GM19025 (cell line): Measurements from ENCODE around the gene PIGO.
A peak's percentile ranks its signal among the peaks of the same experiment; 100 is the strongest.

ENCODE experiments used
- ATAC-seq: cut with Tn5 transposase; IDR thresholded peaks from one replicate; pipeline ENCODE4 v1.9.1; 2021; ENCODE audit warnings: mild to moderate bottlenecking, low read depth, moderate library complexity; ENCODE audit not compliant: unreplicated experiment

PIGO gene

DNA sequence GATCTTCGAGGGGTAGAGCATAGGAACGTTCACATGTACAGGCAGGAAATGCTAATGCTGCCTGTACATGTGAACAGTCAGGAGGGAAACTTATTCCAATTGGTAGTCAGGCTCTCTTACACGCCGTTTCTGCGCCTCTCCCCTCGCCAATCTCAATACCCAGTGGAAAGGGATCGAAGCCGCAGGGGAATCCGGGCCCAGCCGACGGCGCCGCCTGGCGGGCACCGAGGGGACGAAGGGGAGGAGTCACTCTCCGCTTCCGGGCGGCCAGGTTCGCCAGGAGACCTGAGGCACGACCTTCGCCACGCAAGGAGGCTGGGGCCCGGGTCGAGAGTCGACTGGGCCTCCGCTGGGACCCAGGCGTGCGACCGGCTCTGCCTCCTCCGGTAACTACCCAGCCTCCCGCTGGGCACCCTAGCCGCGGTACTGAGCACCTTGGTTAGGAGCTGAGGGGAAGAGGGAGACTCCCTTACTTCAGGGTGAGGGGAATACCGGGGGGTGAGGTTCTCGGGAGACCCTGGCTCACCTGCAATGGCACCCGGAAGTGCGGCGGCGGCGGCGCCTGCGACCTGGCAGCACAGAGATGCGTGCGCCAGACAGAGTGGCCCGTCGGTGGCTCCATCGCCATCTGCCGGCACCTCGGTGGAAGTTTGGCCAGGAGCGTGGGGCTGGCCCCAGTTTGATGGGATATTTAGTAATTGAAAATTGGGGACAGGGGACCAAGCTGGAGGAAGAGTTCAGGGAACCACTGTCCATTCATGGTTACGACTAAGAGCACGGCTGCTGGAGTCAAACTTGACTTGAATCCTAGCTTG, at the start of gene PIGO:
TSS of gene PIGO (minus strand) at position 557 of the 815 bp plus-strand sequence. CDS start 1,026 bp downstream, outside the sequence.
- peak; percentile 82 for ATAC-seq

DNA sequence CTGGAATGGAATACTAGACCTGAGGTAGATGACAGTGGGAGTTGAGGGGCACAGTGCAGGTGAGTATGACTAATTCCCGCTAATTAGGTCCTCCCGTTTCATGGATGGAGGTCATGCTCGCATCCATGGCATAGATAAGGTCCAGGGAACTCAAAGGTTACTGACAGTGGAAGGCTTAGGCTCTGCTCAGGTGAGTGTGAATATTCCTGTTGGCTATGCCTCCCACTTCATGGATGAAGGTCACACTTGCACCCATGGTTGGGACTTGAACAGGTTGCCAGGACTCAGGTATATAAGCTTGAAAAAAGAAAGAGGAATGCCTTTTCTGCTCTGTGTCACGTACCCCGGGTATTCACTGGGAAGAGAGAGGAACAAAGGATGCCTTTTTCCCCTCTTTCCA, 45.6 kb upstream of the PIGO start:
- ATAC-seq = no peak

DNA sequence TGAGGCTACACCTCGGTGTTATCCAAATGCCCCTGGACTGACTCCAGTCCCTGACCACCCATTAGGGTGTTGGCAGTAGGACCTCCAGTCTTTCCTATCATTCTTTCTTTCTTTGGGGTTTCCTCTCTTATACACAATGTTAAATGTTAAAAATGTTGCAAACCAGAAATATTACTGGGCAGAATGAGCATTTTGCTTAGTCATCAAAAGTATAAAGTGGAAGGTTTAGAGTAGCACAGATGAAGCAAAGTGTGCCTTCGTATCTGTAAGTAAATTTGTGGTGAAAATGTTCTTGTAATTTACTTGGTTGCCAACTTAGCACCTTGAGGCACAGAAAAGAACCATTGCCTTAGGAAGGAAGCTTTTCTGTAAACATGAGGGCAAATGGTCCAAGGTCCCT, 43.7 kb upstream of the PIGO start:
- no peak for ATAC-seq

DNA sequence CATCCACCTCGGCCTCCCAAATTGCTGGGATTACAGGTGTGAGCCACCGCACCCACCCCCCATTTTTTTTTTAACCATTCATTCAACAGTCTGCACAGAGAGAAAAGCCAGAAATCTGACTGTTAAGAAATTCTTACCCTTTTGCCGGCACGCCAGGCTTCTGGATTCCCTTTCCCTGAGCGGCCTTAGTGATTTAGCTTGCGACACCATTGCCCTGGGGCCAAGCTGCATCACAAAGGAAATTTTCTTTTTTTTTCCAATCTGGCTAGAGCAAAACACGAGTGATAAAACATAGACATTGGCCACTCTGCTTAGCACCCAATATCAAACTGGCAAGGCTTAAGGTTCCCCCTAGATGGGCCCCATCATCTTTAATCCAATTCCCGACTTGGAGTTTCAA, 40.5 kb upstream of the PIGO start:
- no peak for ATAC-seq

DNA sequence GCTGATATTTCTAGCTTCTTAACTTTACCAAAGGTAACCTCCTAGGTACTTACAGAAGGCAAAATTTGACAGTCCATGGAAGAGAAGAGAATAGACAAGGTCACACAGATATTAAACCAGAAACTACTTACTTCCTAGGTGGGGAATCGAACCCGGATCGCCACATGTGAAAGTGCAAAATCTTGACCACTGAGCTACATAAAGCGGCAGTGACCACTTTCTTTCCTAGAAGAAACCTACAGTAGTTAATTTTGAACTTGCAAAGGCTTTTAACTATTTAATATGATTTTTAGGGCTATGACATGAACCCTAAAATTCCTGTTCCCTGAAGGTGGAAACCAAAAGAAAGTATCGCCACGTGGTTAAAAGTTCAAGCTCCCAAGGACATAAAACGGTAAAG, 39.6 kb upstream of the PIGO start:
- no peak for ATAC-seq

DNA sequence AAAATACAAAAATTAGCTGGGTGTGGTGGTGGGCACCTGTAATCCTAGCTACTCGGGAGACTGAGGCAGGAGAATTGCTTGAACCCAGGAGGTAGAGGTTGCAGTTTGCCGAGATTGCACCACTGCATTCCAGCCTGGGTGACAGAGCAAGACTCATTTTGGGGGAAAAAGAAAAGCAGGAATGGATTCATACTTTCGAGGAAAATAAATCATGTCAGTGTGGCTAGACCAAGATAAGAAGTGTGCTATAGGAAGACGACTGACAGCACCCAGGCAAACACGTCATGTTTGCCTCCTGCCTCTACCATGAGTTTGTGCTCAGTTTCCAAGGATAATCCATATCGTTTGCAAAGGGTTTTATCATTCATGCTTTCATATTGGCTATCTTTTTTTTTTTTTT, 38.5 kb upstream of the PIGO start:
- ATAC-seq = no peak

DNA sequence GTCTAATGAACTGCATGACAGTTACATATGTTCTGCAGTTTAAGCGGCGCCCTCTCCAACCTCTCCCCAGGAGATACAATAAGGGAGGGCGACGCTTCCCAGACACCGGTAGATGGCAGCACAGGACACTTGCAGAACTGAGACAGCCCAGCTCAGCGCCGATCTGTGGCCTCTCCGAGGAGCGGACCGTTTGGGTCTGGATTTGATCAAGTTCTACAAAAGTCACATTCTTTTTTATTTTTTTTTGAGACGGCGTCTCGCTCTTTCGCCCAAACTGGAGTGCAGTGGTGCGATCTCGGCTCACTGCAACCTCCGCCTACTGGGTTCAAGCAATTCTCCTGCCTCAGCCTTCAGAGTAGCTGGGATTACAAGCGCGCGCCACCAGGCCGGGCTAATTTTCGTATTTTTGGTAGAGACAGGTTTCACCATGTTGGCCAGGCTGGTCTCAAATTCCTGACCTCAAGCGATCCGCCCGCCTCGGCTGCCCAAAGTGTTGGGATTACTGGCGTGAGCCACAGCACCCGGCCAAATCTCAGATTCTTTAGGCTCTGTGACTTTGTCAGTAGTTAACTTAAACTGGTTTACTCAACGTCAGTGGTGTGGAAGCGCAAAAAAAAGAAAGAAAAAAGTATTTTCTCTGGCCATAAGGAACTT, 20.6 kb upstream of the PIGO start:
- peak; percentile 38 for ATAC-seq

DNA sequence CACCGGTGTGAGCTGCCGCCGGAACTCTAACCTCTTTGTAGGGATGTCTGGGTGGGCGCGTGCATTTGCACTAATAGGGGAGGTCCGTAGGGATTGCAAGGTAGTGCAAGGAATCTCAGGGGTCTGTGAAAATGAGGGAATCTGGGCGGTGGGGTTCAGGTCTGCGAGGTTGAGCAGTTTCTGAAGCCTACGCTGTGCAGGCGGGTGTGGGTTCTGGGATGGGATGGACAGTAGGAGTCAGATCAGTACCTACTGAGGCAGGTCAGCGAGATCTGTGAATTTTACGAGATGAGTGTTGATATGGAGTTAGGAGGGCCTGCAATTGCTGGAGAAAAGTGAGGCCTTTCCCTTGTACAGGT, 20.1 kb upstream of the PIGO start:
- no peak for ATAC-seq

DNA sequence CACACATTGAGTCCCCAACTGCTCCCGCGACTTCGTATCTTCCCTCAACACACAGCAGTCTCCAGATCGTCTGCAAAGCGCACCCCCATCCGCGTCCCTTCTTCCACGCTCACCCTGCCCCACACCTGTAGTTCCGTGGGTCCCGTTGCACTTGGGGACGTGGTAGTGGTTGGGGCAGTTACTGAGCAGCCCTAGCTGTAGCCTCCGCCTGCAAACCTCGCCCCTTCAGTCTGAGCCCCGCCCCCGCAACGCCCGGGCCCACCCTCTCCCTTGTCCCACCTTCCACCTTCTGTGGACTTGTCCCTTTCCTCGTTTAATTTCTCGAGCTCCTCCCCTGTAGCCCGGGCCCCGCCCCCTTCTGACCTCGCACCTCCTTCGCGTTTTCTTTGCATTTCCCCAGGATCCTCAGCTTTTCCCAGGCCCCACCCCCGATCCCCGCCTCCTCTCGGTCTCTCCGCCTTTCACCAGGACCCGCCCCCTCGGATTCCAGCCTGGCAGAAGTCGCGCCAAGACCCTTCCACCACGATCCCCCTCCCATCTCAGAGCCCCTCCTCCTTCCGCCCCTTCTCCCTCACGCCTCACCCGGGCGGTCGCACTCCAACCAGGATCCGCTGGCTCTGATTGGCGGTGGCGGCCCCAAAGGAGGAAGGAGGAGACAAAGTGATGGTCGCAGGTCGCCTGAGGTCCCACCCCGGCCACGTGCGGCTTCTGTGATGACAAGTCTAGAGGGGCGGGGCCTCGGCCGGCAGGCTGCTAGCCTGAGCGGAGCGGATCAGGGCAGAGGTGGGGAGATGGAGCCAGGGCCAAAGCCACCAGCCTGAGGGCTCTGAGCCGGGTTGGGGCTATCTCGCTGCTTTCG, 19.5 kb upstream of the PIGO start, which contains the start of gene ATOSB:
TSS of gene ATOSB (minus strand) at position 183 of the 859 bp plus-strand sequence. CDS start 7,588 bp downstream, outside the sequence.
- ATAC-seq = peak; percentile 46

DNA sequence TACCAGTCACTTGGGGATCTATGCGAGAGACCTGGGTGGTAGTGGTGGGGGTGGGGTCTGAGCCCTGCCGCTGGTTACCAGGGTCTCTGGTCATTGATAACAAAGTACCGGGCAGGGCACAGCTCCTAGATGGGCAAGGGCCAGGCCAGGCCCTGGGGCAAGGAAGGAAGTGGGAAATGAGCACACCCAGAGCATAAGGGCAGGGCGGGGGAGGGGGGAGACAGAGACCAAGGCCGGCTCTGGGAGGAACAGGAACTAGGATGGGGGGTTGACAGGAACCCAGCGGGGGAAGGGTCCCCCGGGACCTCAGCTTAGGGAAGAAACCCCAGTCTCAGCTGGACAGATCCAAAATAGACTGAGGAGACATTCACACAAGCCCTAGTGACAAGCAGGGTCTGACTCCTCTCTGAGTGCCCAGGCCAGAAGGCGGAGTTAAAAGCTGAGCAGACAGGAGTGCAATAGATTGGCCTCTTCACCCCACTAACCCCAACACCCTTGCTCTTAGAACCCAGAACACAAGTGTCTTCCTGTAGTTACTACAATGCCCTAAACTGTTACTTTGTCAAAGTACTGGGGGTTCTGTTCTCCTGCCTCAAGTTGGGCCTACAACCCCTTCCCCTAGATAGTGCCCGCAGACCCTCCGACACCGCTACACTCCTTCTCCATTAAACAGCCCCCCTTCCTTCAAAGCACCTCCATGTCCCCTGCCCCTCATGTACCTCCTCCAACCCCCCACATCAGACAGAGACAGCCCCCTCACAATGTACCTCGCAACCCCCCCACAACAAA, 18.6 kb upstream of the PIGO start:
- ATAC-seq = no peak

DNA sequence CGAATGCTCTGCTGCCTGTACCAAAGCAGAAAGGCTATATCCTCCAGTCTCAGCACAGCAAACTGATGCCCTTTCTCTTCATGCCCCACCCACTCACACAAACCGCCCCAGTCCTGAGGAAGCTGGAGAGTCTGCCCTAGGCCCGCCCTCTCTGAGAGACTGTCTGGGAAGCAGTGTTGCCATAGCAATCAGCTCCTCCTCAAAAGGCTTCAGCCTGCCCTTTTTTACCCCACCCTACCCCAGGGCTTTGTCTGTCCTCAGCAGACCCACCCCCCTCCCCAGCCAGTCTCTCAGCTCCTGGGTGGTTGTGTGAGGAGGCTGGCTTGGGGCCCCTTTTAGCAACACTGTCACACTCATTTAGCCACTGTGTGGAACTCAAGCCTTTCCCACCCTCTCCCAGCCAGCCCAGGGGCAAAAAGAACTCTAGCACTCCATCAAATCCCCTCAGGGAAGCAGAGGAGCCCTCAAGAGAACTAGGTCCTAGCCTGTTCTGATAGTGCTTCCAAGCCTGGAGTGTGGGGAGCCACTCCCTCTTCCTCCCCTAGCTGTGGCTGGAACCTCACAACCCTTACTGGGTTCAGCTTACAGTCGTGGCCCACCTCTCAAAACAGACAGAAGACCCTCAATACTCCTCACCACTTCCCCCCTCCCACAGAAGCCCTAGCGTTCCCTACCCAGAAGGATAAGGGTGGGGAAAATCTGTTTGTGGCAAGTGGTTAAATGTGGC, 17.9 kb upstream of the PIGO start:
- no peak for ATAC-seq

DNA sequence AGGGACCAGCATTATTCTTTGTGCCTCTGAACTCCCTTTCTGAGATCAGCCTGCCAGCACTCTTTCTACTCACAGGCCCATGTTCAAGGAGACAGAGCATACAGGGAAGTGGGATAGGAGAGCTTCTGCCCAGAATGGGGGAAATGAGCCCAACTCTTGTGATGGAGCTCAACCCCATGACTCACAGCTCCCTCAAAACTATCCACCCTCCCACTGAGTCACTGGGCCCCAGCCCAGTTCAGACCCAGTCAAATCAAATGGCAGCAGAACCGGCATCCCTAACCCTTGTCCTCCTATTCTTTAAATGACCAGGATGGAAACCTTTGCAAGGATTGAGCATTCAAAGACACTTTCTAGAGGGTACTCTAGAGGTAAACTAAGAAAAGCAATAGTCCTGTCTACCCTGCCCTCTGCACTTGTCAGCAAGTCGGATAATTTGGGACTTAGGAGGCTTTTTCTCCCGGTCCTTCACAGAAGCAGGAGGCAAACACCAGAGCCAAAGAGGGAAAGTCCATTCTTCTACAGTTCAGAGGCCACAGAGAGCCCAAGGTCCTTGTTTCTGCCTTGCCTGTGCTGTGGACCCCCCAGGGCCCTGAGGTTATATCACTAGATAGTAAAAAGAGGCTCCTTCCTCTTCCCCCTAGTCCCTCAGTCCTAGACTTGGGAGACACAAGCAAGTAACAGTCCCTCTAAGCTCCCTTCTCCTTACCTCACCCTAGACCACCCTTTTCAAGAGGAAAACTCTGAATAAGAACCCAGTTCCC, 16.0 kb upstream of the PIGO start:
- ATAC-seq = no peak

DNA sequence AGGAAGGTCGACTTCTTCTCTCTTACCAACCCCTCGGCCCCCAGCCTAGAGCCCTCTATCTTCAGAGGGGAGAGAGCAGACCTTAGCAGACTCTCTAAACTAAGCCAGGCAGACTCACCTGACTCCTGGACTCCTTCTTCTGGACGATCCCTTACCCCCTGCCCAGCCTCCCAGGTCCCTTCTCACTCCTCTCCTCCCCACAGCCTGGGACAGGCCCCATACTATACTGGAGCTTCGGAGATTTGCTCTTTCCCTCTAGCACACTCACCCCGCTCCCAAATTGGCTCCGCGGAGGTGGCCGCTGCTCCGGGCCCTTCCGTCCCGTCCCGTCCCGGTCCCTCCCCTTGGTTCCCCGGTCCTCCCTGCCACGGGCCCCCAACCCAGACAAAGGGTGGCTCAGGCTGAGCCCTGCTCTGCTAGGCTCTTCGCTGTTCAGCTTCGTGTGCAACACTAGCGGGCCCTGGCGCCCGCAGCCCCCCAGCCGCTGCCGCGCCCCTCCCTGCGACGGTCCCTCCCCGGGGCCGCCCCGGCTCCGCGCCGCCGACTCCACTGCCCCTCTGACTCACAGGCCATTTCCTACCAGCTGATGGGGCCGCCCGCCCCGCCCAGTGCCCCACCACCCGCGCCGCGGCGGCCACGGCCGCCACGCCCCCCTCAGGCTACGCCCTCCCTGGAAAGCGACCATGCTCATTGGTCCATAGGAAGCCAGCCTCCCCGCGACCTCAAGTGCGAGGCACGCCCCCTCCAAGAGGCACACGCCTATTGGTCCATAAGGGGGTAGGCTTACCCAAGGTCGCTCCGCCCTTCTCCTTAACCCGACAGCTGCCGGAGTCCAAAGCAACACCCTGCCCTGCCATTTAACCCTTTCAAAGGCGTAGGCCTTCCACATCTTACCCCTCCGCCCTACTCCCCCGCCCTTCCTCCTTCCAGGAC, 14.9 kb upstream of the PIGO start:
- peak; percentile 82 for ATAC-seq

DNA sequence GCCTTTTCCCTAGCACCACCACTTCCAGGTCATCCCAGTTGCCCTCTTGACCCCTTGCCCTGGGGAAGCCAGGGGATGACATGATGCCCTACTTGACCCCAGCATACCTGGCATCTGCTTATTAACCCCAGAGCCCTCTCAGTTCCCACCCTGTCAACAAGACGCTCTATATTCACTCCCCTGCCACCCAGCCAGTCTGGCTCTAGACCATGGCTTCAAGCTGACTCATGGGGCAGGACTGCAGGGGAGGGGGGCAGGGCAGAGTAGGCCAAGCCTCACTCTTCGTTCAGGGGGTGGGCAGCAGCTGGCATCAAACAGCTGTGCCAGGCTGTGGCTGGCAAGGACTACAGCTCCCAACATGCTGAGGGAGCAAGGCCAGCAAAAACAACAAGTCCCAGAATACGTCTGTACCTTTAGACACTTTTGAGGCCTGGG, 14.0 kb upstream of the PIGO start:
- ATAC-seq = no peak

DNA sequence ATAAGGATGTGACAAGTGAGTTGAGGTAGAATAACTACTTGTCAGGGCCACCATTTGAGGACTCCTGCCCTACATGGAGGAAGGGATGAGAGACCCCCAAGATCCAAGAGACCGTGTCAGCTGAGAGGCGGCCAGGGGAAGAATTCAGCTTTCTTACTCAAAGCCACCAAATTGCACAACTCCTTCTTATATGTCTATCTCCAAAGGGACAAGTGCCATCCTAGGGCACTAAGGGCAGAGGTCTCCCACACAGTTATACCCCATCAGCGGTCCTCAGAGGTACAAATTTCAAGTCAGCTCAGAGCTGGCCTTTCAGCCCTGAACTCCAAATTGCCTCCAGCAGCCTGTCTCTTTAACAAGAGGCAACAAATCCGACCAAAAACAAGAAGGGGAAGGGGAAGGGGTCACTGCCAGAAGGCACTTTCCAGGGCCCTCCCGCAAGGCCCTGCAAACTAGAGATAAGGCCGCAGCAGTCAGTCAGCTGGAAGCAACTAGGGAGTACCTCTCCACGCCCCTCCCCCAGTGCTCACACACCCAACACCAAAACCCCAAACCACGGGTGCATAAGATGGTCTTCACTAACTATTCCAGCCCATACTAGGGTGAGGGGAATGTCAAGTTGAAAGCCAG, 12.7 kb upstream of the PIGO start:
- no peak for ATAC-seq

DNA sequence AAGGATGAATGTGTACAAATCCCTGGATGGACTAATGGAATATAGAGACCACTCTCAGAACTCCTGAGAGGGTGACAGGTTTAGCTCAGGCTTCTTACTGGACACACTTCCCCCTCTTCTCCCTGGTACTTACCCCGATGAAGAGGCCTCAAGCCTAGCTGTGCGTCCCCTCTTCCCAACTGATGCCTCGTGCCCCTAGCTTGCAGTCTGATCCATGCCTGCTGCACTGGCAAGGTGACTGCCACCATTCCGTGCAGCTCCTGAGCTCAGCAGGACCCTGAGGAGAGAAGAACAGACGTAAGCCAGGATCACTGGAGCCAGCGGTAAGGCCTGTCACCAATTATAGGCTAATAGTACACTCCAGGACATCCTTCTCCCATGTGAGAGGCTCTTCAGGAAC, 12.1 kb upstream of the PIGO start:
- ATAC-seq = no peak
